Raji (cell line): Measurements from ENCODE around the gene SCN2B.

Experiments
- POLR2A ChIP-seq: IDR thresholded peaks from 2 replicates; pipeline ENCODE4 v1.6.1; 2011; ENCODE audit warnings: low read depth, low read length, control low read depth; ENCODE audit not compliant: insufficient read depth

Gene SCN2B

GRCh38 chr11:118212131-118212725 is 35.8 kb upstream of the SCN2B start:
- TF ChIP-seq POLR2A: no peak

GRCh38 chr11:118211006-118211405 is 34.6 kb upstream of the SCN2B start:
- no peak for TF ChIP-seq POLR2A

GRCh38 chr11:118210323-118210722 is 33.9 kb upstream of the SCN2B start:
- no peak for TF ChIP-seq POLR2A

GRCh38 chr11:118209033-118209432 is 32.6 kb upstream of the SCN2B start:
- no peak for TF ChIP-seq POLR2A

GRCh38 chr11:118207079-118207478 is 30.6 kb upstream of the SCN2B start:
- no peak for TF ChIP-seq POLR2A

- no peak for TF ChIP-seq POLR2A
These were observed 30.1 kb upstream of the SCN2B start for GRCh38 chr11:118206391-118207031.

- no peak for TF ChIP-seq POLR2A
These were observed 29.4 kb upstream of the SCN2B start for GRCh38 chr11:118205606-118206378.

GRCh38 chr11:118202599-118203422 is 26.4 kb upstream of the SCN2B start:
- no peak for TF ChIP-seq POLR2A

GRCh38 chr11:118201966-118202365 is 25.5 kb upstream of the SCN2B start:
- no peak for TF ChIP-seq POLR2A

GRCh38 chr11:118200901-118201680 is 24.7 kb upstream of the SCN2B start:
- no peak for TF ChIP-seq POLR2A

GRCh38 chr11:118200497-118200896 is 24.1 kb upstream of the SCN2B start:
- TF ChIP-seq POLR2A: no peak

GRCh38 chr11:118199135-118199534 is 22.7 kb upstream of the SCN2B start:
- no peak for TF ChIP-seq POLR2A

GRCh38 chr11:118198370-118198769 is 21.9 kb upstream of the SCN2B start:
- no peak for TF ChIP-seq POLR2A

GRCh38 chr11:118194835-118195627 is 18.6 kb upstream of the SCN2B start:
- no peak for TF ChIP-seq POLR2A
